ENCODE measurements around the gene OR5AC2. TPM values are rescaled to one million over a fixed set of nuclear protein-coding genes. Genes with fewer than 3 reads are reported as not detected.

Gene OR5AC2
- total RNA-seq, 1 donor, result not detected

GRCh38 chr3:98130421-98130820 is 43.4 kb downstream of the OR5AC2 start, which contains the start of gene OR5H1:
OR5H1 (plus strand) TSS chr3:98130721; CDS start chr3:98132698, 1,977 bp downstream.
- no peak for TF ChIP-seq CTCF (IDR thresholded peaks at IDR 0.05; ENCODE audit: extremely low read depth, low read depth, low read length)
- Histone ChIP-seq H3K9me3 (ENCODE audit: low read depth, low read length) (no peaks in the 10 kb centered on the region), H3K4me1 (ENCODE audit: insufficient read depth, low read length) (no peaks in the 10 kb centered on the region), H3K27ac (ENCODE audit: low read depth, low read length) (no peak within 1 kb of the TSS), H3K36me3 (ENCODE audit: insufficient read depth, low read length) (no peaks in the 10 kb centered on the region), H3K79me2 (ENCODE audit: insufficient read depth, low read length) (no peaks in the 10 kb centered on the region), H2AFZ (ENCODE audit: low read length) (no peak within 1 kb of the TSS), H3K4me2 (ENCODE audit: insufficient read depth, low read length) (no peak within 1 kb of the TSS), H3K27me3 (ENCODE audit: insufficient read depth, low read length) (no peaks in the 10 kb centered on the region), H3K4me3 (ENCODE audit: insufficient read depth, low read length) (no peak within 1 kb of the TSS), H4K20me1 (ENCODE audit: insufficient read depth, low read length) (no peaks in the 10 kb centered on the region)
- DNase-seq (ENCODE audit: insufficient read length, low spot score, missing footprints), result no peak

- no peak overlapping the region for H3K4me3 ChIP-seq (ENCODE audit: insufficient read depth, low read length)
- H4K20me1 ChIP-seq (ENCODE audit: insufficient read depth, low read length), result no peaks in the 10 kb centered on the region
- H3K4me2 ChIP-seq (ENCODE audit: insufficient read depth, low read length), result no peak overlapping the region
- no peak overlapping the region for H3K27ac ChIP-seq (ENCODE audit: low read depth, low read length)
- no peaks in the 10 kb centered on the region for H3K36me3 ChIP-seq (ENCODE audit: insufficient read depth, low read length)
- no peak overlapping the region for H2AFZ ChIP-seq (ENCODE audit: low read length)
- no peak for TF ChIP-seq CTCF (IDR thresholded peaks at IDR 0.05; ENCODE audit: extremely low read depth, low read depth, low read length)
- no peaks in the 10 kb centered on the region for H3K79me2 ChIP-seq (ENCODE audit: insufficient read depth, low read length)
- no peaks in the 10 kb centered on the region for H3K27me3 ChIP-seq (ENCODE audit: insufficient read depth, low read length)
- H3K4me1 ChIP-seq (ENCODE audit: insufficient read depth, low read length), result no peaks in the 10 kb centered on the region
- no peak for DNase-seq (ENCODE audit: insufficient read length, low spot score, missing footprints)
- H3K9me3 ChIP-seq (ENCODE audit: low read depth, low read length), result no peaks in the 10 kb centered on the region
Observed at GRCh38 chr3:98136631-98137030, 49.7 kb downstream of the OR5AC2 start.

Other genes with a start within 250 kb of the OR5AC2 start
- gene RIOX2, start 114.7 kb upstream of the OR5AC2 start, total RNA-seq, result 27.1 and 28.0 TPM in 2 replicates
- gene GABRR3, start 51.9 kb upstream of the OR5AC2 start, total RNA-seq, result not detected in 2 replicates
- not detected in 2 replicates for gene OR5H1, start 43.5 kb downstream of the OR5AC2 start, total RNA-seq
- gene OR5H14, start 60.3 kb downstream of the OR5AC2 start, total RNA-seq, result not detected in 2 replicates
- gene OR5H15, start 79.5 kb downstream of the OR5AC2 start, total RNA-seq, result not detected in 2 replicates
- gene OR5H6, start 177.1 kb downstream of the OR5AC2 start, total RNA-seq, result not detected in 2 replicates
- not detected in 2 replicates for gene OR5H2, start 195.3 kb downstream of the OR5AC2 start, total RNA-seq